GM21526 (cell line): ENCODE data around the gene TMEFF2.

Experiments
- ATAC-seq: cut with Tn5 transposase; IDR thresholded peaks from one replicate; pipeline ENCODE4 v1.9.1; 2021; ENCODE audit warnings: moderate library complexity; ENCODE audit not compliant: unreplicated experiment, low FRiP score

The TMEFF2 gene

DNA sequence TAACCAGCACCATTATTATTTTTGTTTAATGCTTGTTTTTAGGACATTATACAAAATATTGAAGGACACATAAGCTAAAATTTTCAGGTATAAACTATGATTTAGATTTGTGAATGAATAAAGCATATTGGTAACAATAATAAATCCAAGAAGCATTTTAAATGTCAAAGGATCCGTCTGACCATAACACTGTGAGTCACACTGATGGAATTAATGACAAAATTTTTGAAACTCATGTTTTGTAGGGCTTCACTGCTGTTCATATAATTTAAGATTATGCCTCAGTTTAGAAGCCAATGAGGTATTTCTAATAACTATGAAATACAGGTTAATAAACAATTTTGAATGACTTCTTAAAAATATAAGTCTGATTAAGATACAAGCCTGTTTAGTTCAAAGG is 124.6 kb downstream of the TMEFF2 start:
- no peak for ATAC-seq

DNA sequence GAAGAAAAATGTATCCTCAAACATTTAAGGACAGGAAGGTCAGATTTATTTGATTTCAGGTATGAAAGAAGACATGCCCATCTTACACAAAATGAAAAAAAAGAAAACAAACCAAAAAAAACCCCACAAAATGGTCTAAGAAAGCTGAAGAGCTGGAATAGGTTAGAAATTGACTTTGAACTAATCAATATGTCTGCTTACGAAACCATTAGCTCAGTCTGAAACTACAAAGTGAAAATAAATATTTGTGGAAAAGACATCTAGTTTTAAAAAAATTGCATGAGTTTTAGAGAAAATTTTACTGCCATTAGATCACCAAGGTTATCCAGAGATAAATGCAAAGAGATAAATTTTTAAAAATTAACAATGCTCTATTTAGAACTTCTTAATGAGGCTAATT is 125.3 kb downstream of the TMEFF2 start:
- no peak for ATAC-seq

GRCh38 chr2:192068966-192069365 is 125.8 kb downstream of the TMEFF2 start:
- no peak for ATAC-seq

DNA sequence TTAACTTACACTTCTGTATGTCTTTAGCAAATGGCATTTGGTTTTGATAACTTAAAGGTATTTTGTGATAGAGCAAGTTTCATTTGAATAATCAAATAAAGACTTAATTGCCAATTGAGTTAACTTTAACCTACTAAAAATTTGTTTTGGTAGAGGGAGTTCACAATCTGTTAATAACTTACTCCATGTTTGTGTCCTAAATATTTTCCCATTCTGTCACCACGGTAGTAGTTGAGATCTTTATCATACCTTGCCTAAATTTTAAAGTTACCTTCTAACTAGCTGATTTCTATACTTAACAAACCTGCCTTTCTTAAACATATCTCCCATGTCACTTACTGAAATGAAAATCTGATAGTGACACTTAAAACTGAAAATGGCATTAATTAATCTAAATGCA is 127.1 kb downstream of the TMEFF2 start:
- no peak for ATAC-seq

- ATAC-seq, result no peak
Measured at GRCh38 chr2:192064459-192064858, 130.3 kb downstream of the TMEFF2 start.

DNA sequence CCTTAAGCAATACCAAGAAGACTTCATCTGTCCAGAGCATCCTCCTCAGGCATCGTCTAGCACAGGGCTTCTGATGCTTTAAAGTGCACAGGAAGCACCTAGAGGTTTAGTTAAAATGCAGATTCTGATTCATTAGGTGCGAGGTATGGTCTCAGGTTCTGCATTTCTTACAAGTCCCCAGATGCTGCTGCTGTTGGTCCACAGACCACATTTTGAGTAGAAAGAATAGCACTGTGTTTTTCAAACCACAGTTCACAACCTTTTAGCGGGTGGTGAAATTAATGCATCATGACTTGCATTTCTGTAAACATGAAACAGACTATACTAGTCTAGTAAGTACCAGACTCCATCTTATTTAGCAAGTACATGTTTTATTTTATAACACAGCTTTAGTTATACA is 134.6 kb downstream of the TMEFF2 start:
- no peak for ATAC-seq

GRCh38 chr2:192059266-192059665 is 135.5 kb downstream of the TMEFF2 start:
- ATAC-seq, result no peak

- no peak for ATAC-seq
Measured at GRCh38 chr2:192053921-192054320, 140.8 kb downstream of the TMEFF2 start.

GRCh38 chr2:192051533-192051932 is 143.2 kb downstream of the TMEFF2 start:
- ATAC-seq, result no peak

DNA sequence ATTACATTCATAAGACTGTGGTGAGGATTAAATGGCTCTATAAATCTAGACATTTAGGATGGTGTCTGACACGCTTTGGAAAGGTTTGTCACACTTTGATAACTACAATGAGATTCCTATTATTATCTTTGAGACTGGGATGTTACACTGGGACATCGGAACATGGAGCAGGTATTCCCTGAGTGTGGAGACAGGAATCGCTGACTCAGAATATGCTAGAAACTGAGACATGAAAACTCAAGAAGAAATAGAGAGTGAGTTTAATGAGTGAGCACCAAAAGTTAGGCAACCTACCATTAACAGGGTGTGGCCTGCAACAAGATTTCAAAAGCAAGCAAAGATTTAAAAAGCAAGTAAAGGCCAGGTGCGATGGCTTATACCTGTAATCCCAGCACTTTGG is 145.4 kb downstream of the TMEFF2 start:
- no peak for ATAC-seq

DNA sequence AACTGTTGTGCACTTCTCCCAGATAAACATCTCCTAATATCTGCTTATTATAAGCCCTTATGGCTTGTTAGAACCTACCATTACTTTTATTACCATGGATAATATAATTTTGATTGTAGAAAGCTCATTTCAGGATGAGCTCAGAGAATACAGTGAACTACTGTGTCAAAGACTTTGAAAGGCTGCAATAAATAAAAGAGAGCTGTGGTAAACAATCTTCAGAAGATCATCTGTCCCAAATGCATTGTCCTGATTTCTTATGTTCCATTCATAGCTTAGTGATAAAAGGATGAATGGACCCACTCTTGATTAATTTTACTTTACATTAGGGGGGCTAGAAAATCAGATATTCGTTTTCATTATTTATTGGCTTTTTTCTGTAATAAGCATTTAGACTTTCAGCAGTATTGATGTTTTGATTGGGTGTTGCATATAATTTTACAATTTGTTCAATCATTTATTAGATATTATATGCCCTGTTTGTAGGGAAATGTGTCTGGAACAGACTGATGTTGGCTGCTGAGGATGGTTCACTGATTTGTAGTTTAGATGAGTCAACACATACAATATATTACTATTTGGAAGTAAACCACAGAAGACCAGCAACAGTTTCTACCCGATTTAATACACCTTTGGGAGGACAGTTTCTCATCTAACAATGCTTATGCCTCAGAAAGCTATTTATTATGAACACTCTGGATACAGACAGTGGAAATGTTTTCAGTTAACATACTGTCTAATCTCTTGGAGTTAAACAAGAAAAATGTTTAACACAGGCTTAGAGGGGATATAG is 147.2 kb downstream of the TMEFF2 start:
- ATAC-seq, result no peak

DNA sequence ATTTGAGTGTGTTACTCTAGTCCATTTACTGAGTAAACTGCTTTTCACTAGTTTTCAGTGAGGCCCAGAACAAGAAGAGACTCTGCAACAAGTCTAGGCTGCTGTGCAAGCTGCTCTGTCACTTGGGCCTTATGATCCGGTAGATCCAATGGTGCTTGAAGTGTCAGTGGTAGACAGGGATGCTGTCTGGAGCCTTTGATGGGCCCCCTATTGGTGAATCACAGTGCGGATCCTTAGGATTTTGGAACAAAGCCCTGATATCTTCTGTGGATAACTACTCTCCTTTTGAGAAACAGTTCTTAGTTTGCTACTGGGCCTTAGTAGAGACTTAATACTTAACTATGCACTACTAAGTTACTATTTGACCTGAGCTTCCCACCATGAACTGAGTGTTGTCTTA is 150.2 kb downstream of the TMEFF2 start:
- no peak for ATAC-seq

- no peak for ATAC-seq
Measured at GRCh38 chr2:192043216-192043870, 151.4 kb downstream of the TMEFF2 start.

DNA sequence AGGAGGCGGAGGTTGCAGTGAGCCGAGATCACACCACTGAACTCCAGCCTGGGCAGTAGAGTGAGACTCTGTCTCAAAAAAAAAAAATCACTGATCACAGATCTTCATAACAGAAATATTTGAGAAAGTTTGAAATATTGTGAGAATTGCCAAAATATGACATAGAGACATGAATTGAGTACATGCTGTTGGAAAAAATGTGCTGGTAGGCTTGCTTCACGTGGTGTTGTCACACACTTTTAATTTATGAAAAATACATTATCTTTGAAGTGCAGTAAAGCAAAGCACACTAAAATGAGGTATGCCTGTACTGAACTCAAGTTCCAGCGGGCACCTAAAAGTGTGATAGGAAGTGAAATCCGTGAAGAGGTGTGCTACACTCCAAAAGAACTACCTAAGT is 152.6 kb downstream of the TMEFF2 start:
- ATAC-seq, result no peak

GRCh38 chr2:192038110-192038509 is 156.6 kb downstream of the TMEFF2 start:
- no peak for ATAC-seq

- no peak for ATAC-seq
Measured at GRCh38 chr2:192035731-192036442, 158.8 kb downstream of the TMEFF2 start.

DNA sequence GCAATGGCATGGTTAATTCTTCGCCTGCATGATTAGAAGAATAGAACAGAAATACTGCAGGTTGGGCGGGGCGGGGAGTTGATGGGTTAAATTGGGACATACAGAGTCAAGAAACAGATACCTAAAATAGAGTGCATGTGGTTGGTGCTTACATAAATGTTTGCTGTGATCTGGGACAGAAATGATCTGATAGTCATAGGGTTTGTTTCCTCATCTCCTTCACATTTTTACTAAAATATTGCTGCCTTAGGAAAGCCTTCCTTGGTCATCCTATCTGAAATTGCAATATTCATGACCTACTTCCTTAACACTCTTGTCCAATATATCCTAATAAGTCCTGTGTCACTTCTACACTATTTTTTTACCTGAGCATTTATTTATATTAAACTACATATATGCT is 163.9 kb downstream of the TMEFF2 start:
- ATAC-seq, result no peak

DNA sequence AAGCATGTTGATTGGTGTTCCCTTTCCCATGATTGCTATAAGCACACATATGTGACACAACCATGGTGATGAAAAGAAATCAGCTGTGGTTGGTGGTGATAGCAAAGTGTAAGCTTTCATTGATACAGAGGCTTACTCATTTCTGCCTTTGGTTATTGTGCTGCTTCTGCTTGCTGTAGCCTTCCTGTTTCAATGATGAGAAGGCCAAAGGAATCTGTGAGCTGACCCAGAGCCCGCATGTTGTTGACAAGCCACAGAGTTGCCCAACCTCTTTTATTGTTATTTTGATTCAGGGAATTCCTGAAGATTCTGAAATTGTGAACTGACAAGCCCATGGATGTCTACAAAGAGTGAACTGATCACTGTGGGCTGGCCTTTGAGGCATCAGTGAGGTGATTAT is 164.4 kb downstream of the TMEFF2 start:
- ATAC-seq, result no peak

GRCh38 chr2:192029089-192029488 is 165.6 kb downstream of the TMEFF2 start:
- ATAC-seq, result peak; percentile 96

DNA sequence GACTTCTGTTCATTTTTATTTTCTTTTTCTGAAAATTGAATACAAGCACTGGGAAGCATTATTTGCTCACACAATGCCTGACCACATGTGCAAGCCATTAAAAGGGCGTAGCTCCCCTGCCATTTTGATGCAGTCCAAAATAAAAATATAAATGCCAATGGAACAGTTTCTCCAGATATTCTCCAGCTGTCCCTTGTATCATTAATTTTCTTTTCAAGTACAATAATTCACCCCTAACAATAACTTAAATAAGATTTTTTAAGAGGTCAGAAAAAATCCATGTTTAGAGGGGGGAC is 168.0 kb downstream of the TMEFF2 start:
- ATAC-seq, result no peak

- ATAC-seq, result no peak
Measured at GRCh38 chr2:192026059-192026824, 168.5 kb downstream of the TMEFF2 start.
